Measurements from ENCODE around the gene IKBKE. TPM values are rescaled to one million over a fixed set of nuclear protein-coding genes. Genes with fewer than 3 reads are reported as not detected.

IKBKE gene
- total and polyA plus RNA-seq, 2 of the 8 experiments (the other 6 are each of a cell fraction or from before 2014, with no cell fraction given) = 8.6 to 12.0 TPM

- no peak for TF ChIP-seq EZH2 (IDR thresholded peaks at IDR 0.05; ENCODE audit: low read depth, low read length, severe bottlenecking)
- no peak for TF ChIP-seq ZNF274 (IDR thresholded peaks at IDR 0.05; ENCODE audit: borderline replicate concordance, extremely low read depth, low read length)
- TF ChIP-seq SIX5 (IDR thresholded peaks at IDR 0.05; ENCODE audit: low read depth, low read length) = no peak
Observed at GRCh38 chr1:206477110-206477509, 6.8 kb downstream of the IKBKE start (continued).

Data from H1 (cell line).